Heart left ventricle (tissue), 16 donors: Measurements from ENCODE around the gene ARID3B. TPM values are rescaled to one million over a fixed set of nuclear protein-coding genes. Genes with fewer than 3 reads are reported as not detected.

Source experiments
- ATAC-seq, 4 donors: fragments of 200-7000 bp; cut with Tn5 transposase; one replicate each; pipeline ENCODE4 v1.9.1; 2020 to 2022; ENCODE audit warnings: moderate library complexity in 4 of 4, mild to moderate bottlenecking in 3 of 4, moderate number of reproducible peaks in 1 of 4
- DNase-seq, 5 donors: peaks; one replicate each; pipeline ENCODE4 v3.0.0-alpha.2; 2020
- H3K27ac ChIP-seq, 12 donors: fragments of 200-600 bp; sonication (generic) in 4 of 12; one replicate each; pipeline versions ENCODE4 v1.5.0 to v1.8.0; 2016 to 2022; ENCODE audit warnings: mild to moderate bottlenecking in 2 of 12
- H3K27me3 ChIP-seq, 9 donors: fragments of 200-600 bp; sonication (generic) in 2 of 9; one replicate each; pipeline versions ENCODE4 v1.5.1 to v1.8.0; 2016 to 2022; ENCODE audit warnings: mild to moderate bottlenecking in 3 of 9
- H3K36me3 ChIP-seq, 9 donors: fragments of 200-600 bp; sonication (generic) in 2 of 9; one replicate each; pipeline versions ENCODE4 v1.5.0 to v1.8.0; 2018 to 2022; ENCODE audit warnings: mild to moderate bottlenecking in 2 of 9
- H3K4me1 ChIP-seq, 12 donors: fragments of 200-600 bp; sonication (generic) in 4 of 12; one replicate each; pipeline versions ENCODE4 v1.5.0 to v1.8.0; 2016 to 2022; ENCODE audit warnings: mild to moderate bottlenecking in 3 of 12
- H3K4me3 ChIP-seq, 12 donors: fragments of 200-600 bp; sonication (generic) in 4 of 12; one replicate each; pipeline versions ENCODE4 v1.5.0 to v1.8.0; 2017 to 2022; ENCODE audit warnings: mild to moderate bottlenecking in 9 of 12, moderate library complexity in 4 of 12
- H3K9me3 ChIP-seq, 12 donors: fragments of 200-600 bp; sonication (generic) in 4 of 12; one replicate each; pipeline versions ENCODE4 v1.5.0 to v1.8.0; 2016 to 2022; ENCODE audit warnings: mild to moderate bottlenecking in 1 of 12
- CTCF ChIP-seq, 12 donors: fragments of 200-600 bp; sonication (generic) in 4 of 12; IDR thresholded peaks; one replicate each; pipeline versions ENCODE4 v1.5.0 to v1.8.0; 2018 to 2022; ENCODE audit warnings: antibody characterized with exemption in 12 of 12, mild to moderate bottlenecking in 5 of 12
- POLR2A ChIP-seq, 2 donors: fragments of 450-650 bp; IDR thresholded peaks; one replicate each; pipeline ENCODE4 v1.6.1; 2017; ENCODE audit warnings: antibody characterized with exemption in 2 of 2, mild to moderate bottlenecking in 2 of 2, moderate library complexity in 2 of 2
- WGBS, 4 donors: extraction: QIAGEN DNeasy Blood & Tissue Kit in 2 of 4; methylation state at CpG; one replicate each; pipeline versions ENCODE4 v1.1.5 to v1.1.7; 2013 to 2018; 5-methylcytosine and 5-hydroxymethylcytosine counted together
- intact Hi-C, 10 donors: fragments of 100-400 bp; cut with DNase I; formaldehyde crosslinking; loops; one replicate each; pipeline versions ENCODE4 v1.11.1 to v1.14.2; 2022
- polyA plus RNA-seq, 2 donors: library from polyadenylated mRNA; stranded (reverse); fragments of 200-250 nt; gene quantifications; one replicate each; pipeline ENCODE4 v1.2.3, GENCODE V29; 2013
- total RNA-seq, 9 donors: library from RNA; depleted of rRNA in 2 of 9; stranded (reverse); fragments of >200 nt in 2 of 9; fragmentation: NEBNext Ultra II Directional in 3 of 9; extraction: Animal tissue kit (Norgen Biotek cat#: 25700) in 3 of 9; gene quantifications; one replicate each; pipeline versions ENCODE4 v1.1.0 to v1.2.4, GENCODE V29; 2016 to 2023
- donor health status: ischemic (EF 13 %, LVEDD 7.1; RV severe dilation, severe dysfunction).
- donor health status: healthy with polysubstance abuse.
- donor health status: DM: no; HTN: yes; CAD: no.
- donor health status: DM: no; HTN: no; CAD: no.
- donor health status: ischemic (EF 25% LVEDD 6.9; RV normal size, moderate dysfunction).
- donor health status: ischemic (EF 25% LVEDD 5.7; RV mildly dilated, moderate dysfunction).
- donor health status: healthy.
- donor health status: DM: yes; HTN: yes; CAD: no.
- donor health status: ischemic (EF 35%, LVEDD 5.7; RV mildly dilated, moderate dysfunction).
- donor health status: nonischemic (EF 11% LVEDD 7.7; RV severe dilation, severe dysfunction).
- donor health status: DM: yes; HTN: yes; CAD: no.
- donor health status: PGD.
- donor health status: ischemic (EF 29% LVEDD 5.4; RV normal size, mild dysfunction).
- donor health status: nonischemic (EF 23%, LVEDD 6.1; RV moderate dilation, normal function).

Gene ARID3B
- total and polyA plus RNA-seq, 11 donors = 1.3 to 4.3 (median 2.1) TPM

GRCh38 chr15:74612677-74613076 lies 71.7 kb downstream of the ARID3B start:
- H3K9me3 ChIP-seq = no peaks in the 10 kb centered on the region
- ATAC-seq (no peak), DNase-seq (no peak)
- no peak for TF ChIP-seq CTCF (IDR thresholded peaks at IDR 0.05)
- TF ChIP-seq POLR2A (IDR thresholded peaks at IDR 0.05) = no peak
- H3K27me3 ChIP-seq = no peaks in the 10 kb centered on the region
- 90 to 100% (median 98%) methylated on average over 1 to 2 of the region's 2 CpGs for WGBS, 4 donors
- H3K36me3 ChIP-seq = peaks cover 0 to 6% (median 0%) of the 10 kb centered on the region in 9 donors
- H3K4me3 ChIP-seq = no peak overlapping the region
- H3K27ac ChIP-seq = no peak overlapping the region
- intact Hi-C loops = loop anchor here in 7 of 10 donors (2.0 to 10.0 kb wide), 4 partner anchors 65 to 148 kb away; partner anchors contain the start of genes UBL7 (in 3 of the 7) and ARID3B (in 1 of the 7)
- peaks cover 3 to 54% (median 31%) of the 10 kb centered on the region in 12 donors for H3K4me1 ChIP-seq

- H3K4me3 ChIP-seq = no peak overlapping the region
- WGBS, 4 donors = 62 to 79% (median 63%) methylated on average over 6 of the region's 6 CpGs
- DNase-seq (peak in 1 of 5 donors; percentile 12), ATAC-seq (no peak)
- no peaks in the 10 kb centered on the region for H3K27me3 ChIP-seq
- peak overlapping the region in 2 of 12 donors; percentile 97 to 99 for H3K27ac ChIP-seq
- peaks cover 3 to 60% (median 37%) of the 10 kb centered on the region in 12 donors for H3K4me1 ChIP-seq
- H3K9me3 ChIP-seq = no peaks in the 10 kb centered on the region
- H3K36me3 ChIP-seq = peaks cover 0 to 11% (median 0%) of the 10 kb centered on the region in 9 donors
- intact Hi-C loops = loop anchor here in 7 of 10 donors (2.0 to 10.0 kb wide), 4 partner anchors 66 to 149 kb away; partner anchors contain the start of genes UBL7 (in 3 of the 7) and ARID3B (in 1 of the 7)
- TF ChIP-seq POLR2A (IDR thresholded peaks at IDR 0.05) (no peak), CTCF (IDR thresholded peaks at IDR 0.05) (no peak)
These were observed 72.3 kb downstream of the ARID3B start for GRCh38 chr15:74613089-74613952.

- peaks cover 0 to 19% (median 2%) of the 10 kb centered on the region in 9 donors for H3K36me3 ChIP-seq
- WGBS, 4 donors = 33 to 57% (median 42%) methylated on average over 24 to 38 of the region's 38 CpGs
- no peaks in the 10 kb centered on the region for H3K27me3 ChIP-seq
- no peak for TF ChIP-seq CTCF (IDR thresholded peaks at IDR 0.05)
- peak in 1 of 2 donors; percentile 53 for TF ChIP-seq POLR2A (IDR thresholded peaks at IDR 0.05)
- H3K9me3 ChIP-seq = no peaks in the 10 kb centered on the region
- intact Hi-C loops = loop anchor here in 8 of 10 donors (2.0 to 10.0 kb wide), 6 partner anchors 15 to 149 kb away; partner anchors contain the start of genes ARID3B (in 3 of the 8) and UBL7 (in 3 of the 8)
- H3K4me3 ChIP-seq = peak overlapping the region; percentile 68 to 100 (median 92)
- H3K4me1 ChIP-seq = peaks cover 3 to 68% (median 46%) of the 10 kb centered on the region in 12 donors
- ATAC-seq (no peak), DNase-seq (no peak)
- H3K27ac ChIP-seq = peak overlapping the region; percentile 92 to 100 (median 97)
These were observed 73.1 kb downstream of the ARID3B start for GRCh38 chr15:74613953-74614743.
